Endothelial cell of umbilical vein (primary cell): ENCODE measurements around the gene ISLR. TPM values are rescaled to one million over a fixed set of nuclear protein-coding genes. Genes with fewer than 3 reads are reported as not detected.

Experiments
- BruUV-seq: library from RNA; stranded (reverse); fragments of 400-500 nt; replicated peaks from 2 replicates; lab custom pipeline; 2021; lab: Mats Ljungman, UMichigan
- CTCF ChIA-PET: fragments of 300-600, 350-600 bp; sonication (Branson Sonifier 250); formaldehyde crosslinking; loops from one replicate; lab custom pipeline; 2021; ENCODE audit warnings: antibody characterized with exemption, inconsistent platforms; lab: Charles Lee
- POLR2A ChIA-PET: fragments of 300-600, 350-600 bp; sonication (Branson Sonifier 250); formaldehyde crosslinking; loops from one replicate; lab custom pipeline; 2021; ENCODE audit warnings: antibody characterized with exemption, inconsistent platforms; lab: Charles Lee
- DNase-seq: peaks from one replicate; pipeline ENCODE4 v3.0.0-alpha.2; 2011; ENCODE audit warnings: low read depth, low spot score
- FAIRE-seq: peaks from 2 replicates; lab custom pipeline; 2011; peaks lifted over from hg19 to GRCh38; lab: Jason Lieb, UNC
- H2AFZ ChIP-seq: 2 replicates; pipeline ENCODE4 v1.6.0; 2012; ENCODE audit warnings: low read depth, low read length, control low read depth, inconsistent platforms
- H3K27ac ChIP-seq: 2 replicates; pipeline ENCODE4 v1.5.1; 2011; ENCODE audit warnings: low read depth, mild to moderate bottlenecking, control low read depth, low read length, moderate library complexity; ENCODE audit not compliant: insufficient read depth
- H3K27me3 ChIP-seq, 2 experiments: 2 replicates each; pipeline versions ENCODE4 v1.6.0 to v1.6.1; 2011; ENCODE audit warnings: low read length in 2 of 2, mixed read lengths in 1 of 2; ENCODE audit not compliant: control insufficient read depth in 2 of 2, insufficient read depth in 2 of 2
- H3K36me3 ChIP-seq, 2 experiments: 2 replicates in 1 of 2; 3 replicates in 1 of 2; pipeline ENCODE4 v1.5.1; 2011; ENCODE audit warnings: low read length in 2 of 2, mild to moderate bottlenecking in 1 of 2, moderate library complexity in 1 of 2; ENCODE audit not compliant: control insufficient read depth in 2 of 2, insufficient read depth in 2 of 2; ENCODE audit errors: extremely low read depth in 1 of 2
- H3K4me1 ChIP-seq: 3 replicates; pipeline ENCODE4 v1.5.1; 2011; ENCODE audit warnings: mild to moderate bottlenecking, low read length; ENCODE audit not compliant: control insufficient read depth, insufficient read depth; ENCODE audit errors: extremely low read depth
- H3K4me2 ChIP-seq: 2 replicates; pipeline ENCODE4 v1.6.1; 2011; ENCODE audit warnings: low read length, control low read depth, mixed read lengths; ENCODE audit not compliant: insufficient read depth
- H3K4me3 ChIP-seq, 3 experiments: fragments of 200-600 bp in 1 of 3; sonication (generic), shearing (Covaris generic) in 1 of 3; replicated peaks in 1 of 3; 2 replicates each; pipeline ENCODE4 v1.5.1; 2011 to 2016; ENCODE audit warnings: control low read depth in 3 of 3, low read length in 3 of 3, mild to moderate bottlenecking in 2 of 3, inconsistent platforms in 1 of 3, low read depth in 1 of 3, moderate library complexity in 1 of 3; ENCODE audit not compliant: insufficient read depth in 1 of 3
- H3K79me2 ChIP-seq: 2 replicates; pipeline ENCODE4 v1.6.0; 2012; ENCODE audit warnings: low read length, inconsistent platforms; ENCODE audit not compliant: control insufficient read depth, insufficient read depth
- H3K9ac ChIP-seq: replicated peaks from 2 replicates; pipeline ENCODE3; 2011; ENCODE audit warnings: low read length, control low read depth; ENCODE audit not compliant: insufficient read depth; ENCODE audit errors: extremely low read depth
- H3K9me1 ChIP-seq: replicated peaks from 3 replicates; pipeline ENCODE4 v1.6.0; 2011; ENCODE audit warnings: mild to moderate bottlenecking, low read length; ENCODE audit not compliant: control insufficient read depth, insufficient read depth; ENCODE audit errors: extremely low read depth
- H3K9me3 ChIP-seq: replicated peaks from 2 replicates; pipeline ENCODE4 v1.5.1; 2012; ENCODE audit warnings: low read length, inconsistent platforms; ENCODE audit not compliant: control insufficient read depth, insufficient read depth
- H4K20me1 ChIP-seq: replicated peaks from 2 replicates; pipeline ENCODE3; 2011; ENCODE audit warnings: mild to moderate bottlenecking, low read length; ENCODE audit not compliant: control insufficient read depth, insufficient read depth; ENCODE audit errors: extremely low read depth
- CTCF ChIP-seq, 2 donors: IDR thresholded peaks; 1 replicate in 1 of 2; 2 replicates in 1 of 2; pipeline ENCODE4 v1.5.1; 2011; ENCODE audit warnings: low read length in 2 of 2, mild to moderate bottlenecking in 2 of 2, moderate library complexity in 2 of 2, control low read depth in 1 of 2, inconsistent platforms in 1 of 2, low read depth in 1 of 2; ENCODE audit not compliant: insufficient read depth in 1 of 2; ENCODE audit errors: extremely low read depth in 1 of 2
- EZH2 ChIP-seq: IDR thresholded peaks from 2 replicates; pipeline ENCODE4 v1.6.1; 2012; ENCODE audit warnings: borderline replicate concordance, low read depth, mild to moderate bottlenecking, moderate library complexity, low read length, inconsistent platforms; ENCODE audit not compliant: severe bottlenecking
- FOS ChIP-seq: IDR thresholded peaks from 2 replicates; pipeline ENCODE4 v1.6.1; 2011; ENCODE audit warnings: mild to moderate bottlenecking, low read length, moderate library complexity, borderline replicate concordance; ENCODE audit not compliant: insufficient read depth
- GATA2 ChIP-seq: IDR thresholded peaks from 2 replicates; pipeline ENCODE4 v1.7.0; 2011; ENCODE audit warnings: low read depth, mild to moderate bottlenecking, moderate library complexity, mixed read lengths, low read length; ENCODE audit not compliant: insufficient read length, insufficient read depth
- JUN ChIP-seq: IDR thresholded peaks from 2 replicates; pipeline ENCODE4 v1.6.1; 2011; ENCODE audit warnings: borderline replicate concordance, low read depth; ENCODE audit not compliant: insufficient read length, insufficient read depth
- MAX ChIP-seq: IDR thresholded peaks from 2 replicates; pipeline ENCODE4 v1.6.1; 2011; ENCODE audit not compliant: insufficient read depth, insufficient read length
- MYC ChIP-seq: IDR thresholded peaks from one replicate; pipeline ENCODE4 v1.6.1; 2011; ENCODE audit warnings: mild to moderate bottlenecking, low read depth, low read length
- POLR2A ChIP-seq: IDR thresholded peaks from 2 replicates; pipeline ENCODE4 v1.6.1; 2012; ENCODE audit warnings: low read depth, mild to moderate bottlenecking, control low read depth, low read length
- POLR2AphosphoS5 ChIP-seq: IDR thresholded peaks from 2 replicates; pipeline ENCODE4 v1.6.1; 2012; ENCODE audit warnings: low read depth, mild to moderate bottlenecking, control low read depth, low read length, moderate library complexity; ENCODE audit not compliant: insufficient read depth
- dilution Hi-C: fragments of 300-500 bp; cut with MboI; formaldehyde crosslinking; loops from one replicate; pipeline ENCODE4 v1.15.0; 2019; ENCODE audit warnings: low sequenced_read_pairs; ENCODE audit not compliant: extremely low pct_ligation_motif_present
- intact Hi-C: fragments of 100-400 bp; cut with micrococcal nuclease; formaldehyde crosslinking; loops from one replicate; pipeline ENCODE4 v1.10.0; 2022
- polyA plus RNA-seq, 4 experiments: library from polyadenylated mRNA; depleted of rRNA in 3 of 4; stranded (reverse) in 3 of 4; unstranded in 1 of 4; fragments of >200 nt; gene quantifications; 2 replicates each; pipeline versions ENCODE4 v1.2.1 to v1.2.3, GENCODE V29; 2011 to 2012; ENCODE audit warnings: missing spikeins in 1 of 4
- total RNA-seq: library from RNA; stranded (reverse); gene quantifications from 2 replicates; pipeline ENCODE4 v1.2.3, GENCODE V29; 2021

Gene ISLR
- total and polyA plus RNA-seq, 2 donors (not counting 3 experiments of a cell fraction or from before 2014, with no cell fraction given): not detected

GRCh38 chr15:74197176-74197965, 23.9 kb downstream of the ISLR start:
- H3K4me3 ChIP-seq: no peak overlapping the region
- ChIA-PET CTCF (no interaction called here), POLR2A (interaction anchor here (0.5 kb wide), 1 partner anchor 246 kb away, joined by 3 read pairs; no protein-coding TSS in a partner anchor)
- H3K9me3 ChIP-seq: no peaks in the 10 kb centered on the region
- no peak for FAIRE-seq
- H4K20me1 ChIP-seq: no peaks in the 10 kb centered on the region
- H2AFZ ChIP-seq: no peak overlapping the region
- intact Hi-C loops (no loop called here), dilution Hi-C loops (no loop called here)
- no peak overlapping the region for H3K27ac ChIP-seq
- TF ChIP-seq MAX (no peak), GATA2 (no peak), CTCF (IDR thresholded peaks at IDR 0.05; ENCODE audit: extremely low read depth in 1 of 2, insufficient read depth in 1 of 2, low read depth in 1 of 2, low read length in 2 of 2) (no peak), JUN (no peak), FOS (no peak), POLR2A (no peak), EZH2 (no peak), POLR2AphosphoS5 (no peak), MYC (no peak)
- no peaks in the 10 kb centered on the region for H3K36me3 ChIP-seq
- no peak for DNase-seq
- H3K79me2 ChIP-seq: no peaks in the 10 kb centered on the region
- H3K27me3 ChIP-seq: no peaks in the 10 kb centered on the region
- no peak overlapping the region for H3K9ac ChIP-seq
- no TSS peak for BruUV-seq
- H3K4me2 ChIP-seq: no peak overlapping the region
- peaks cover 3% of the 10 kb centered on the region for H3K4me1 ChIP-seq
- H3K9me1 ChIP-seq: no peaks in the 10 kb centered on the region
